Mesothelial cell of epicardium (in vitro differentiated cells): Measurements from ENCODE around the gene TUT4. TPM values are rescaled to one million over a fixed set of nuclear protein-coding genes. Genes with fewer than 3 reads are reported as not detected.

ENCODE experiments used
- DNase-seq, 2 experiments: peaks; one replicate each; pipeline ENCODE4 v3.0.0; 2021; ENCODE audit warnings: low spot score in 2 of 2; ENCODE audit not compliant: unreplicated experiment in 2 of 2
- H3K27ac Mint-ChIP-seq: 2 replicates; pipeline ENCODE4 v1.8.0; 2021; ENCODE audit warnings: mixed read lengths
- H3K27me3 Mint-ChIP-seq: 2 replicates; pipeline ENCODE4 v1.8.0; 2021; ENCODE audit warnings: low read depth, mixed read lengths
- H3K36me3 Mint-ChIP-seq: 2 replicates; pipeline ENCODE4 v1.8.0; 2021; ENCODE audit warnings: mixed read lengths
- H3K4me1 Mint-ChIP-seq: 2 replicates; pipeline ENCODE4 v1.8.0; 2021; ENCODE audit warnings: mixed read lengths
- H3K4me3 Mint-ChIP-seq: 2 replicates; pipeline ENCODE4 v1.8.0; 2021; ENCODE audit warnings: mild to moderate bottlenecking, moderate library complexity, mixed read lengths
- H3K9me3 Mint-ChIP-seq: 2 replicates; pipeline ENCODE4 v1.8.0; 2021; ENCODE audit warnings: mixed read lengths
- CTCF ChIP-seq: fragments of 200-600 bp; sonication (generic); IDR thresholded peaks from one replicate; pipeline ENCODE4 v1.5.0; 2021; ENCODE audit warnings: antibody characterized with exemption; ENCODE audit not compliant: unreplicated experiment
- total RNA-seq: library from RNA; stranded (reverse); gene quantifications from 3 replicates; pipeline ENCODE4 v1.2.1, GENCODE V29; 2021

Gene TUT4
- total RNA-seq, 1 donor from 2014 or later: 129 TPM

- Mint-ChIP-seq H3K4me1 (peaks cover 16% of the 10 kb centered on the region), H3K27me3 (no peaks in the 10 kb centered on the region), H3K36me3 (no peaks in the 10 kb centered on the region), H3K4me3 (no peak overlapping the region), H3K27ac (no peak overlapping the region), H3K9me3 (no peaks in the 10 kb centered on the region)
- TF ChIP-seq CTCF: no peak
- DNase-seq: no peak
These were observed 45.8 kb upstream of the TUT4 start for GRCh38 chr1:52598729-52599128.

DNA sequence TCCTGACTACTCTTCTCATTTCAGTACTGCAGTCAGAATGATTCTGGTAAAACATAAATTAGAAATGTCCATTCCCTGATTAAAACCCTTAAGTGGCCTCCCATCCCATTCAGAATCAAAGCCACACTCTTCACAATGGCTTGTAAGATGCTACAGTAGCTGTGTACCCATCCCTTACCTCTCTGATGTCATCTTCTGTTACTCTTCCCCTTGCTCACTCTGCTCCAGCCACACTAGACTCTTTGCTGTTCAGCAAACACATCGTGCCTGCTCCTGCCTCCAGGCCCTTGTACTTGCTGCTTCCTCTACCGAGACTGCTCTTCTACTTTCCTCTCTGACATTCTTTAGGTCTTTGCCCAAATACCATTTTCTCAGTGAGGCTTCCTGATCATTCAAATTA is 45.0 kb upstream of the TUT4 start:
- H3K4me1 Mint-ChIP-seq: peaks cover 8% of the 10 kb centered on the region
- DNase-seq: no peak
- H3K4me3 Mint-ChIP-seq: no peak overlapping the region
- H3K27ac Mint-ChIP-seq: no peak overlapping the region
- no peaks in the 10 kb centered on the region for H3K36me3 Mint-ChIP-seq
- no peaks in the 10 kb centered on the region for H3K27me3 Mint-ChIP-seq
- H3K9me3 Mint-ChIP-seq: no peaks in the 10 kb centered on the region
- no peak for TF ChIP-seq CTCF

DNA sequence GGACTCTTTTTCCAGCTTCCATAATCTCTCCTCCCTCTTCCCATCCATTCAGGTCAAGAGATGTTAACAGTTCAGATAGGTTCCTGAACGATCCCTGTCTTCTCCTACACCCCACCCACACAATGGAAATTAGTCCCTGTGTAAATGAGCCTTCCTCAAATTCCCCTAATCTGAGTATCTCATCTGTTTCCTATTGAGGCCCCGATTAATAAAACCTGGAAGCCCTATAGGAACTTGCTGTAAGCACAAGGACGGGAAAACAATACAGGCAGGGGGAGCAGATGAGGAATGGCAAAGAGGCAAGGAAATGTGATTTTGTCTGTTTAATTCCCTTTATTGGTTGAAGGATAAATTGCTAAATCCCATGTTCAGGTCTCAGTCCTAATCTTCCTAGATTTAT is 42.2 kb upstream of the TUT4 start:
- Mint-ChIP-seq H3K4me3 (no peak overlapping the region), H3K4me1 (peaks cover 8% of the 10 kb centered on the region), H3K27me3 (no peaks in the 10 kb centered on the region), H3K27ac (no peak overlapping the region), H3K9me3 (no peaks in the 10 kb centered on the region), H3K36me3 (no peaks in the 10 kb centered on the region)
- no peak for DNase-seq
- TF ChIP-seq CTCF: no peak

GRCh38 chr1:52593495-52593894 is 40.6 kb upstream of the TUT4 start:
- Mint-ChIP-seq H3K9me3 (no peaks in the 10 kb centered on the region), H3K36me3 (no peaks in the 10 kb centered on the region), H3K27me3 (no peaks in the 10 kb centered on the region), H3K27ac (no peak overlapping the region), H3K4me1 (peaks cover 14% of the 10 kb centered on the region), H3K4me3 (no peak overlapping the region)
- no peak for TF ChIP-seq CTCF
- no peak for DNase-seq

- DNase-seq: no peak
- TF ChIP-seq CTCF: no peak
- H3K27ac Mint-ChIP-seq: no peak overlapping the region
- H3K27me3 Mint-ChIP-seq: no peaks in the 10 kb centered on the region
- no peaks in the 10 kb centered on the region for H3K36me3 Mint-ChIP-seq
- no peaks in the 10 kb centered on the region for H3K9me3 Mint-ChIP-seq
- no peak overlapping the region for H3K4me3 Mint-ChIP-seq
- peaks cover 14% of the 10 kb centered on the region for H3K4me1 Mint-ChIP-seq
These were observed 39.9 kb upstream of the TUT4 start for GRCh38 chr1:52592637-52593323.

- H3K4me1 Mint-ChIP-seq: peaks cover 18% of the 10 kb centered on the region
- no peaks in the 10 kb centered on the region for H3K9me3 Mint-ChIP-seq
- H3K4me3 Mint-ChIP-seq: no peak overlapping the region
- no peaks in the 10 kb centered on the region for H3K36me3 Mint-ChIP-seq
- no peaks in the 10 kb centered on the region for H3K27me3 Mint-ChIP-seq
- no peak overlapping the region for H3K27ac Mint-ChIP-seq
- no peak for TF ChIP-seq CTCF
- no peak for DNase-seq
These were observed 37.4 kb upstream of the TUT4 start for GRCh38 chr1:52590266-52590665.
